HepG2 (cell line): Measurements from ENCODE around the gene PRR19. TPM values are rescaled to one million over a fixed set of nuclear protein-coding genes. Genes with fewer than 3 reads are reported as not detected.

Source experiments
- FIP1L1 ChIP-seq: fragments of 200-400 bp; formaldehyde crosslinking; IDR thresholded peaks from 2 replicates; pipeline ENCODE4 v1.6.1; 2018; ENCODE audit warnings: low read depth, mild to moderate bottlenecking, low read length, moderate library complexity, borderline replicate concordance; ENCODE audit not compliant: insufficient read depth
- HOXA3 ChIP-seq: sonication (generic); formaldehyde crosslinking; IDR thresholded peaks from 2 replicates; pipeline ENCODE4 v1.5.0; 2020; ENCODE audit warnings: missing genetic modification reagents
- MED1 ChIP-seq: sonication (generic); formaldehyde crosslinking; IDR thresholded peaks from 2 replicates; pipeline ENCODE4 v1.4.0; 2020; ENCODE audit warnings: missing genetic modification reagents
- MTF1 ChIP-seq: sonication (generic); formaldehyde crosslinking; IDR thresholded peaks from 2 replicates; pipeline ENCODE4 v1.5.0; 2020; ENCODE audit warnings: missing genetic modification reagents
- PHF21A ChIP-seq: sonication (generic); formaldehyde crosslinking; IDR thresholded peaks from 2 replicates; pipeline ENCODE4 v1.5.0; 2020; ENCODE audit warnings: mild to moderate bottlenecking, missing genetic modification reagents
- RORA ChIP-seq: sonication (generic); formaldehyde crosslinking; IDR thresholded peaks from 2 replicates; pipeline ENCODE4 v1.5.0; 2020; ENCODE audit warnings: mild to moderate bottlenecking, missing genetic modification reagents, moderate library complexity
- SP1 ChIP-seq, 2 experiments: fragments of 450-650 bp in 1 of 2; sonication (generic) in 1 of 2; formaldehyde crosslinking in 1 of 2; IDR thresholded peaks; 2 replicates each; pipeline versions ENCODE4 v1.4.0 to v1.6.1; 2016 to 2020; ENCODE audit warnings: missing genetic modification reagents in 1 of 2
- ZNF101 ChIP-seq: sonication (generic); formaldehyde crosslinking; IDR thresholded peaks from 2 replicates; pipeline ENCODE4 v1.4.0; 2020; ENCODE audit warnings: mild to moderate bottlenecking, low read depth, missing genetic modification reagents, borderline replicate concordance
- ZNF12 ChIP-seq: sonication (generic); formaldehyde crosslinking; IDR thresholded peaks from 2 replicates; pipeline ENCODE4 v1.5.0; 2020; ENCODE audit warnings: missing genetic modification reagents
- ZNF33B ChIP-seq: sonication (generic); formaldehyde crosslinking; IDR thresholded peaks from 2 replicates; pipeline ENCODE4 v1.5.1; 2020; ENCODE audit warnings: mild to moderate bottlenecking, missing genetic modification reagents
- ZNF501 ChIP-seq: sonication (generic); formaldehyde crosslinking; IDR thresholded peaks from 2 replicates; pipeline ENCODE4 v1.5.1; 2020; ENCODE audit warnings: mild to moderate bottlenecking, moderate library complexity, missing genetic modification reagents
- ZNF614 ChIP-seq: IDR thresholded peaks from 2 replicates; pipeline ENCODE4 v1.6.1; 2018; ENCODE audit warnings: missing biosample characterization, missing genetic modification reagents, inconsistent platforms, borderline replicate concordance
- ZNF674 ChIP-seq: sonication (generic); formaldehyde crosslinking; IDR thresholded peaks from 2 replicates; pipeline ENCODE4 v1.5.0; 2020; ENCODE audit warnings: low read depth, mild to moderate bottlenecking, missing genetic modification reagents
- ZNF816 ChIP-seq: sonication (generic); formaldehyde crosslinking; IDR thresholded peaks from 2 replicates; pipeline ENCODE4 v1.8.0; 2022; ENCODE audit warnings: missing genetic modification reagents, mild to moderate bottlenecking, borderline replicate concordance
- ZSCAN21 ChIP-seq: sonication (generic); formaldehyde crosslinking; IDR thresholded peaks from 2 replicates; pipeline ENCODE4 v1.8.0; 2022; ENCODE audit warnings: mild to moderate bottlenecking, missing genetic modification reagents, moderate library complexity, borderline replicate concordance
- polyA plus RNA-seq, 8 experiments: library from polyadenylated mRNA; depleted of rRNA in 3 of 8; stranded (reverse) in 7 of 8; unstranded in 1 of 8; fragments of >200 nt; fragmentation: Illumina TruSeq in 4 of 8; extraction: Trizol in 4 of 8; gene quantifications; 2 replicates each; pipeline versions ENCODE4 v1.2.1 to v1.2.3, GENCODE V29; 2011 to 2016; ENCODE audit warnings: low read depth in 4 of 8, missing spikeins in 1 of 8, mixed read lengths in 1 of 8; ENCODE audit not compliant: insufficient read depth in 1 of 8
- total RNA-seq, 5 experiments: library from RNA; depleted of rRNA; stranded (reverse); fragments of >200 nt; fragmentation: Illumina TruSeq; extraction: Trizol; gene quantifications; 2 replicates each; pipeline ENCODE4 v1.2.3, GENCODE V29; 2016; ENCODE audit warnings: low read depth in 1 of 5
- TF ChIP-seq, protein P1 (sequence below): sonication (generic); formaldehyde crosslinking; IDR thresholded peaks from 2 replicates; pipeline ENCODE4 v1.5.0; 2020; ENCODE audit warnings: missing genetic modification reagents
- TF ChIP-seq, protein P2 (sequence below): sonication (generic); formaldehyde crosslinking; IDR thresholded peaks from 2 replicates; pipeline ENCODE4 v1.8.0; 2022; ENCODE audit warnings: missing genetic modification reagents, mild to moderate bottlenecking, moderate library complexity, borderline replicate concordance
- TF ChIP-seq, protein P3 (sequence below): IDR thresholded peaks from 2 replicates; pipeline ENCODE4 v1.6.1; 2012; ENCODE audit warnings: low read length, improper control_type of control experiment
- TF ChIP-seq, protein P4 (sequence below): sonication (generic); formaldehyde crosslinking; IDR thresholded peaks from 2 replicates; pipeline ENCODE4 v1.4.0; 2020; ENCODE audit warnings: mild to moderate bottlenecking, missing genetic modification reagents
- TF ChIP-seq, protein P5 (sequence below): sonication (generic); formaldehyde crosslinking; IDR thresholded peaks from 2 replicates; pipeline ENCODE4 v1.4.0; 2020; ENCODE audit warnings: missing genetic modification reagents; ENCODE audit errors: not compliant biosample characterization
- TF ChIP-seq, protein P6 (sequence below): IDR thresholded peaks from 2 replicates; pipeline ENCODE4 v1.6.1; 2016; ENCODE audit warnings: missing genetic modification reagents, missing compliant biosample characterization

PRR19 gene
- total and polyA plus RNA-seq, 2 of the 13 experiments (the other 11 are each of a cell fraction or from before 2014, with no cell fraction given): 0.21 to 0.33 TPM

DNA sequence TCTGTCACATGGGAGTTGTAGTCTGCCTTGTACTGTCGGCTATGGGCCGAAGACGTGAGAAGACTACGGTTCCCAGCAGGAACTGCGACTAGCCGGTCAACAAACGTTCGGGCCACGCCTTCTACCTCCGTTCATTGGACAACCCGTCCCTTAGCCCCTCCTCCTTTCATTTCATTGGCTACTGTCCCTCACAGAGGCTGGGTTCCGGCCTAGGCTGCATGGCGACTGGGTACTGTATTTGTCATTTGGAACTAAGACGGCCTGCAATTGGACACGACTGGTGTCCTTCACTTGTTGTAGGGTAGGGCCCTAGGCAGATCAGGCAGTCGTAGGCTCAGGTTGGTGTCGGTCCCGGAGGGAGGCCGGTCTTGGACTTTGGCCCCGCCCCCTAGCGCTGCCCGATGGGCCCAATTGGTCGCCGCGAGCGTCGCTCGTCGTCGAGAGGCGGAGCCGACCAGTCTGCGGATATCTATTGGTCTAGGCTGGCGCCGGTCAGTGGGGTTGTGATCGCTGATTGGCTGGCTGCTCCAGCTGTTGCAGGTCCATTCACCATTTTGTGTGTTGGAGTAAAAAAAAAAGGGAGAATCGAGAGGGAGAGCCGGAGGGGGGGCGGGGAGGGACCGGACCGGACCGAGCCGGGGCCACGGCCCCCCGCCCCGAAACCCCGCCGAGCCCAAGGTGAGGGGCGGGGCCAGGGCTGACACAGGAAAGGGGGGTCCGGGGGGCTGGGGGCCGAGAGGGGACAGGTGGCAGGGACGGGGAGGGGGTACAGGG is 33.0 kb upstream of the PRR19 start, which contains the start of gene CIC (continued):
- TF ChIP-seq MED1 (CRISPR knock-in tag): no peak
- TF ChIP-seq FIP1L1: no peak
- TF ChIP-seq HOXA3 (CRISPR knock-in tag): peak; percentile 69
- TF ChIP-seq, protein P1, sequence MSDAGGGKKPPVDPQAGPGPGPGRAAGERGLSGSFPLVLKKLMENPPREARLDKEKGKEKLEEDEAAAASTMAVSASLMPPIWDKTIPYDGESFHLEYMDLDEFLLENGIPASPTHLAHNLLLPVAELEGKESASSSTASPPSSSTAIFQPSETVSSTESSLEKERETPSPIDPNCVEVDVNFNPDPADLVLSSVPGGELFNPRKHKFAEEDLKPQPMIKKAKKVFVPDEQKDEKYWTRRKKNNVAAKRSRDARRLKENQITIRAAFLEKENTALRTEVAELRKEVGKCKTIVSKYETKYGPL (CRISPR knock-in tag): no peak
- TF ChIP-seq, protein P2, sequence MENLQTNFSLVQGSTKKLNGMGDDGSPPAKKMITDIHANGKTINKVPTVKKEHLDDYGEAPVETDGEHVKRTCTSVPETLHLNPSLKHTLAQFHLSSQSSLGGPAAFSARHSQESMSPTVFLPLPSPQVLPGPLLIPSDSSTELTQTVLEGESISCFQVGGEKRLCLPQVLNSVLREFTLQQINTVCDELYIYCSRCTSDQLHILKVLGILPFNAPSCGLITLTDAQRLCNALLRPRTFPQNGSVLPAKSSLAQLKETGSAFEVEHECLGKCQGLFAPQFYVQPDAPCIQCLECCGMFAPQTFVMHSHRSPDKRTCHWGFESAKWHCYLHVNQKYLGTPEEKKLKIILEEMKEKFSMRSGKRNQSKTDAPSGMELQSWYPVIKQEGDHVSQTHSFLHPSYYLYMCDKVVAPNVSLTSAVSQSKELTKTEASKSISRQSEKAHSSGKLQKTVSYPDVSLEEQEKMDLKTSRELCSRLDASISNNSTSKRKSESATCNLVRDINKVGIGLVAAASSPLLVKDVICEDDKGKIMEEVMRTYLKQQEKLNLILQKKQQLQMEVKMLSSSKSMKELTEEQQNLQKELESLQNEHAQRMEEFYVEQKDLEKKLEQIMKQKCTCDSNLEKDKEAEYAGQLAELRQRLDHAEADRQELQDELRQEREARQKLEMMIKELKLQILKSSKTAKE (CRISPR knock-in tag): no peak
- 0 out of 2 replicates have a peak, but pooled peaks have one; percentile 18 for TF ChIP-seq ZNF614 (CRISPR knock-in tag)
- TF ChIP-seq ZNF101 (CRISPR knock-in tag): no peak
- TF ChIP-seq PHF21A: no peak
- no peak for TF ChIP-seq ZNF674 (CRISPR knock-in tag)
- no peak for TF ChIP-seq ZNF816 (CRISPR knock-in tag)
- TF ChIP-seq, protein P3, sequence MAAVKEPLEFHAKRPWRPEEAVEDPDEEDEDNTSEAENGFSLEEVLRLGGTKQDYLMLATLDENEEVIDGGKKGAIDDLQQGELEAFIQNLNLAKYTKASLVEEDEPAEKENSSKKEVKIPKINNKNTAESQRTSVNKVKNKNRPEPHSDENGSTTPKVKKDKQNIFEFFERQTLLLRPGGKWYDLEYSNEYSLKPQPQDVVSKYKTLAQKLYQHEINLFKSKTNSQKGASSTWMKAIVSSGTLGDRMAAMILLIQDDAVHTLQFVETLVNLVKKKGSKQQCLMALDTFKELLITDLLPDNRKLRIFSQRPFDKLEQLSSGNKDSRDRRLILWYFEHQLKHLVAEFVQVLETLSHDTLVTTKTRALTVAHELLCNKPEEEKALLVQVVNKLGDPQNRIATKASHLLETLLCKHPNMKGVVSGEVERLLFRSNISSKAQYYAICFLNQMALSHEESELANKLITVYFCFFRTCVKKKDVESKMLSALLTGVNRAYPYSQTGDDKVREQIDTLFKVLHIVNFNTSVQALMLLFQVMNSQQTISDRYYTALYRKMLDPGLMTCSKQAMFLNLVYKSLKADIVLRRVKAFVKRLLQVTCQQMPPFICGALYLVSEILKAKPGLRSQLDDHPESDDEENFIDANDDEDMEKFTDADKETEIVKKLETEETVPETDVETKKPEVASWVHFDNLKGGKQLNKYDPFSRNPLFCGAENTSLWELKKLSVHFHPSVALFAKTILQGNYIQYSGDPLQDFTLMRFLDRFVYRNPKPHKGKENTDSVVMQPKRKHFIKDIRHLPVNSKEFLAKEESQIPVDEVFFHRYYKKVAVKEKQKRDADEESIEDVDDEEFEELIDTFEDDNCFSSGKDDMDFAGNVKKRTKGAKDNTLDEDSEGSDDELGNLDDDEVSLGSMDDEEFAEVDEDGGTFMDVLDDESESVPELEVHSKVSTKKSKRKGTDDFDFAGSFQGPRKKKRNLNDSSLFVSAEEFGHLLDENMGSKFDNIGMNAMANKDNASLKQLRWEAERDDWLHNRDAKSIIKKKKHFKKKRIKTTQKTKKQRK: peak; percentile 96
- TF ChIP-seq, protein P4, sequence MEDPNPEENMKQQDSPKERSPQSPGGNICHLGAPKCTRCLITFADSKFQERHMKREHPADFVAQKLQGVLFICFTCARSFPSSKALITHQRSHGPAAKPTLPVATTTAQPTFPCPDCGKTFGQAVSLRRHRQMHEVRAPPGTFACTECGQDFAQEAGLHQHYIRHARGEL: no peak
- TF ChIP-seq ZNF12 (CRISPR knock-in tag): no peak
- TF ChIP-seq RORA (CRISPR knock-in tag): no peak
- TF ChIP-seq, protein P5, sequence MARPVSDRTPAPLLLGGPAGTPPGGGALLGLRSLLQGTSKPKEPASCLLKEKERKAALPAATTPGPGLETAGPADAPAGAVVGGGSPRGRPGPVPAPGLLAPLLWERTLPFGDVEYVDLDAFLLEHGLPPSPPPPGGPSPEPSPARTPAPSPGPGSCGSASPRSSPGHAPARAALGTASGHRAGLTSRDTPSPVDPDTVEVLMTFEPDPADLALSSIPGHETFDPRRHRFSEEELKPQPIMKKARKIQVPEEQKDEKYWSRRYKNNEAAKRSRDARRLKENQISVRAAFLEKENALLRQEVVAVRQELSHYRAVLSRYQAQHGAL (CRISPR knock-in tag): no peak
- peak; percentile 89 for TF ChIP-seq SP1 (IDR thresholded peaks at IDR 0.05)
- TF ChIP-seq SP1 (CRISPR knock-in tag; IDR thresholded peaks at IDR 0.05): peak; percentile 94
- TF ChIP-seq MTF1 (CRISPR knock-in tag): no peak
- TF ChIP-seq, protein P6, sequence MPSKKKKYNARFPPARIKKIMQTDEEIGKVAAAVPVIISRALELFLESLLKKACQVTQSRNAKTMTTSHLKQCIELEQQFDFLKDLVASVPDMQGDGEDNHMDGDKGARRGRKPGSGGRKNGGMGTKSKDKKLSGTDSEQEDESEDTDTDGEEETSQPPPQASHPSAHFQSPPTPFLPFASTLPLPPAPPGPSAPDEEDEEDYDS (CRISPR knock-in tag): peak; percentile 4; the same call in 1 of the 2 replicates
- TF ChIP-seq ZNF33B (CRISPR knock-in tag): no peak
- TF ChIP-seq ZNF501 (CRISPR knock-in tag): no peak
- TF ChIP-seq ZSCAN21 (CRISPR knock-in tag): no peak
